Retinal pigment epithelial cell (primary cell): ENCODE measurements around the gene BTG3.

Experiments used
- DNase-seq: peaks from one replicate; pipeline ENCODE4 v3.0.0-alpha.2; 2010; ENCODE audit warnings: low read depth
- H3K4me3 ChIP-seq: 2 replicates; pipeline ENCODE4 v1.5.1; 2011; ENCODE audit warnings: mild to moderate bottlenecking, low read length, control low read depth, moderate library complexity
- TF ChIP-seq, protein P1 (sequence below): conservative IDR thresholded peaks from 2 replicates; pipeline ENCODE4 v1.5.1; 2011; ENCODE audit warnings: low read depth, low read length, control low read depth, inconsistent platforms

Gene BTG3

DNA sequence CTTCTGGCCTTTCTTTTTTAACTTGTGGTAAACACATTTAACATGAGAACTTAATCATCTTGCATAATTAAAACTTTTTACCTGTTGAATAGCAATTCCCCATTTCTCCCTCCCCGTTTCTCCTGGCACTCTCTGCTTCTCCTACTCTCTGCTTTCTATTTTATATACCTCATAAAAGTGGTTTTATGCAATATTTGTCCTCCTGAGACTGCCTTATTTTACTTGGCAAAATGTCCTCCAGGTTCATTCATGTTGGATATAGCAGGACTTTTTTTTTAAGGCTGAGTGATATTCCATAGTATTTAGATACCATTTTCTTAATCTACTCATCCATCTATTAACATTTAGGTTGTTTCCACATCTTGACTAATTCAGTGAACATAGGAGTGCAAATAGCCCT, 35.0 kb downstream of the BTG3 start:
- TF ChIP-seq, protein P1, sequence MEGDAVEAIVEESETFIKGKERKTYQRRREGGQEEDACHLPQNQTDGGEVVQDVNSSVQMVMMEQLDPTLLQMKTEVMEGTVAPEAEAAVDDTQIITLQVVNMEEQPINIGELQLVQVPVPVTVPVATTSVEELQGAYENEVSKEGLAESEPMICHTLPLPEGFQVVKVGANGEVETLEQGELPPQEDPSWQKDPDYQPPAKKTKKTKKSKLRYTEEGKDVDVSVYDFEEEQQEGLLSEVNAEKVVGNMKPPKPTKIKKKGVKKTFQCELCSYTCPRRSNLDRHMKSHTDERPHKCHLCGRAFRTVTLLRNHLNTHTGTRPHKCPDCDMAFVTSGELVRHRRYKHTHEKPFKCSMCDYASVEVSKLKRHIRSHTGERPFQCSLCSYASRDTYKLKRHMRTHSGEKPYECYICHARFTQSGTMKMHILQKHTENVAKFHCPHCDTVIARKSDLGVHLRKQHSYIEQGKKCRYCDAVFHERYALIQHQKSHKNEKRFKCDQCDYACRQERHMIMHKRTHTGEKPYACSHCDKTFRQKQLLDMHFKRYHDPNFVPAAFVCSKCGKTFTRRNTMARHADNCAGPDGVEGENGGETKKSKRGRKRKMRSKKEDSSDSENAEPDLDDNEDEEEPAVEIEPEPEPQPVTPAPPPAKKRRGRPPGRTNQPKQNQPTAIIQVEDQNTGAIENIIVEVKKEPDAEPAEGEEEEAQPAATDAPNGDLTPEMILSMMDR: no peak
- no peak for DNase-seq

DNA sequence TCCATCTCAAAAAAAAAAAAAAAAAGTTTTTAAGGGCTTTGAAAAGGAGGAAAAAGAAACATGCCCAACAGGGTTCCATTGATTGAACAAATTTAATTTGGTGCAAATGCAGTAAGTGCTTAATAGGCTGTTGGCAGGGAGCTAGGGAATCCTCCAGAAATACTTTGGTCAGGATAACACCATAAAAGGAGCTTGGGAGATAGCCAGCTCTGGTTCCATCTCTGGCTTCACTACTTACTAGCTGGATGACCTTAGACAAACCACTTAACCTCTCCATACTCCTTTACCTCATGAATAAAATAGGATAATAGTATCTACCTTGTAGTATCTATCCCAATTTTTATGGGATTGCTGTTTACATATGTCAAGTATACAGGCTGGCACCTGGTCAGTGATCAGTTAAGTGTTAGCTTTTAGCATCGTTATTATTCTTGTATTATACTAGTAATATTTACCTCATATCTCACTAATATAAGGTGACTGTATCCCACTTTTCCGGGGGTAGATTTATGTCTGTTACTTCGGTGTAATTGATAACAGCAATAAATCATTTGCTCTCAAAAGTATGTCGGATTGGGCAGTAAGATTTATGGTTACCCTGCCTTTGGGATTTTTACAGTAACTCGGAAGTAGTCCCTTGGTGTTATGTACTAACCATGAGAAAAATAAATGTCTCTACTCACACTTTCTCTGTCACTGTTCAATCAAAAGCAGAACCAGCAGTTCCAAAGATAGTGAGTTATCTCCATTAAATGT, 36.4 kb downstream of the BTG3 start:
- no peak overlapping the region for H3K4me3 ChIP-seq
- TF ChIP-seq, protein P1: no peak
- DNase-seq: no peak

More for the DNA sequence above, 35.0 kb downstream of the BTG3 start:
- H3K4me3 ChIP-seq: no peak overlapping the region

DNA sequence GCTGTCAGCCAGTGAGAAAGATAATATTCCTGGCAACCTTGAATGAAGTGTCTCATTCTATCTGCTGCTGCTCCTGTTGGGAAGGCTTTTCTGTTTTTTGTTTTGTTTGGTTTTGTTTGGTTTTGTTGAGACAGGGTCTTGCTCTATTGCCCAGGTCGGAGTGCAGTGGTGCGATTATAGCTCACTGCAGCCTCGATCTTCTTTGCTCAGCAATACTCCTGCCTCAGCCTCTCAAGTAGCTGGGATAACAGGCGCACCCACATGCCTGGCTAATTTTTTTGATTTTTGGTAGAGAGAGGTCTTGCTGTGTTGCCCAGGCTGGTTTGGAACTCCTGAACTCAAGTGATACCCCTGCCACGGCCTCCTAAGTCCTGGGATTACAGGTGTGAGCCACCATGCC, 37.6 kb downstream of the BTG3 start:
- TF ChIP-seq, protein P1: no peak
- no peak overlapping the region for H3K4me3 ChIP-seq
- DNase-seq: no peak

DNA sequence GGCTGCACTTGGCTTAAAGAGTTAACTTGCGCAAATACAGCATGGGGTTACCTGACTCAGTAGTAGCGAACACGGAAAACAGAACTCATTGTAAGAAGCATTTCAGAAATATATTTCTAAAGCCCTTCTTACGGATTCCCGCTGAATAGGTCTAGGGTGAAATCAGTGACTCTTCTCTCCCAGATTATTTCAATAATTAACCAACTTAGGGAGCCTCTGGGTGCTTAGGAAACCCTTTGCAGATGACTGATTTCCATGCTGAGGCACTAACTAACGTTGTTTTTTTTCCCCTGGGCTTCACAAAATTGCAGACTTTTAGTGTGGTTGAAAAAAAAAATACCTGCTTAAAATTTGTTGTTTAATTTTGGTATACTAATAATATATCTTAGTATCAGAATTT, 40.3 kb downstream of the BTG3 start:
- TF ChIP-seq, protein P1: no peak
- DNase-seq: no peak
- no peak overlapping the region for H3K4me3 ChIP-seq

DNA sequence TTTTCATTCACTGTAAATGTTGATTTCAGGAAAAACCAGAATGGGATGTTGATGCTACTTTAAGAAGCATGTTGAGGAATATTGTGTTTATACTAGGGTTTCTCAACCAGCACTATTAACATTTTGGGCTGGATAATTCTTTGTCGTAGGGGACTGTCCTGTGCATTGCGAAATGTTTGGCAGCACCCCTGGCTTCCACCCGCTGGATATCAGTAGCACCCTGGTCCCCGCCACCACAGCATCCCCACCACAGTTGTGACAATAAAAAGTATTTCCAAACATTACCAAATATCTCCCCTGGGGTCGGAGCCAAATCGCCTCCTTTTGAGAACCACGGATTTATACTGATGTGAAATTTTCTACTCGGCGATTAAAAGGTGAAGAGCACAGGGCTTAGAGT, 41.9 kb downstream of the BTG3 start:
- DNase-seq: no peak
- TF ChIP-seq, protein P1: no peak
- H3K4me3 ChIP-seq: no peak overlapping the region

DNA sequence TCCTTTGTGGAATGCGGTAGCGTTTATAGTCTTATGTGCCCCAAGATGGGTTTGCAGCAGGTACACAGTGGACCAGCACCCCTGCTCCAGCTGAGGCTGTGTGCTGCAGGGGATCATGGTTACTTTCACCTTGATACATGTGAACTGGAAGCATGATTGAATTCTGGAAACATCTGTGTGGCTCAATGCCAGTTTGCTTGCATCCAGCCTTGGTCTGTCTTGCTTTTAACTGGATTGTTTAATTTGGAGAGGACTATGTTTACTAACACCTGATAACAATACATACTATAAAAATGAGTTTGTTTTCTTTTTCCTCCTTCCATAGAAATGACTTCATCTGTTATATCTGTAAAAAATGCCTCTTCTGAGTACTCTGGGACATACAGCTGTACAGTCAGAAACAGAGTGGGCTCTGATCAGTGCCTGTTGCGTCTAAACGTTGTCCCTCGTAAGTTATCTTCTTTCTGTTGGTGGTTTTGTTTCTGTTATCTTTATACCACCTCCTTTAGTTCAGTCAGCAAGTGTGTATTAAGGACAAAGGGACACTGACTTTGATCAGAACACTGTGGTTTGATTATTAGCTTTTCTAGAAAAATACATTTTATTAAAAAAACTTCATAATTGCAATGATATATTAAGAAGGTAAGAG, 52.2 kb downstream of the BTG3 start:
- TF ChIP-seq, protein P1: no peak
- no peak overlapping the region for H3K4me3 ChIP-seq
- DNase-seq: no peak
